K562 (cell line): ENCODE measurements around the gene HIVEP2.

Experiments
- GATA2 ChIP-seq: sonication (generic); formaldehyde crosslinking; IDR thresholded peaks from 2 replicates; pipeline ENCODE4 v1.4.0; 2020; ENCODE audit warnings: mild to moderate bottlenecking, missing genetic modification reagents
- MYNN ChIP-seq, 2 experiments: sonication (generic); formaldehyde crosslinking in 1 of 2; IDR thresholded peaks; 2 replicates each; pipeline versions ENCODE4 v1.5.0 to v1.6.1; 2016 to 2020; ENCODE audit warnings: antibody characterized with exemption in 1 of 2, missing genetic modification reagents in 1 of 2
- POLR2A ChIP-seq: fragments of 450-650 bp; conservative IDR thresholded peaks from 2 replicates; pipeline ENCODE4 v1.6.1; 2016
- POLR3A ChIP-seq: IDR thresholded peaks from 2 replicates; pipeline ENCODE4 v1.6.1; 2011; ENCODE audit warnings: borderline replicate concordance, mild to moderate bottlenecking, moderate library complexity; ENCODE audit not compliant: insufficient read length, insufficient read depth; ENCODE audit errors: extremely low read depth
- SMAD3 ChIP-seq: fragments of 450-650 bp; formaldehyde crosslinking; conservative IDR thresholded peaks from 2 replicates; pipeline ENCODE4 v1.4.0; 2020; ENCODE audit warnings: mild to moderate bottlenecking
- ZFP30 ChIP-seq: fragments of 250-450 bp; sonication (Bioruptor Pico); IDR thresholded peaks from 2 replicates; pipeline ENCODE4 v1.8.0; 2022; ENCODE audit warnings: moderate library complexity, mild to moderate bottlenecking, inconsistent platforms, borderline replicate concordance
- TF ChIP-seq, protein P1 (sequence below), 3 experiments: IDR thresholded peaks in 2 of 3; conservative IDR thresholded peaks in 1 of 3; 2 replicates each; pipeline ENCODE4 v1.5.1; 2011 to 2012; ENCODE audit warnings: low read length in 3 of 3, mild to moderate bottlenecking in 3 of 3, control low read depth in 2 of 3, improper control_type of control experiment in 1 of 3, inconsistent platforms in 1 of 3, low read depth in 1 of 3, mixed read lengths in 1 of 3, moderate library complexity in 1 of 3; ENCODE audit not compliant: insufficient read depth in 2 of 3
- TF ChIP-seq, protein P2 (sequence below), 2 experiments: IDR thresholded peaks; 2 replicates each; pipeline ENCODE4 v1.6.1; 2012; ENCODE audit warnings: improper control_type of control experiment in 2 of 2, low read depth in 2 of 2, low read length in 2 of 2, borderline replicate concordance in 1 of 2
- TF ChIP-seq, protein P3 (sequence below), 2 experiments: fragments of 450-650 bp; formaldehyde crosslinking in 1 of 2; IDR thresholded peaks; 2 replicates each; pipeline versions ENCODE4 v1.4.0 to v1.6.1; 2014 to 2020; ENCODE audit warnings: mild to moderate bottlenecking in 2 of 2, borderline replicate concordance in 1 of 2, low read depth in 1 of 2
- TF ChIP-seq, protein P4 (sequence below): sonication (generic); formaldehyde crosslinking; IDR thresholded peaks from 2 replicates; pipeline ENCODE4 v1.8.0; 2022; ENCODE audit warnings: mild to moderate bottlenecking, missing genetic modification reagents, borderline replicate concordance

DNA sequence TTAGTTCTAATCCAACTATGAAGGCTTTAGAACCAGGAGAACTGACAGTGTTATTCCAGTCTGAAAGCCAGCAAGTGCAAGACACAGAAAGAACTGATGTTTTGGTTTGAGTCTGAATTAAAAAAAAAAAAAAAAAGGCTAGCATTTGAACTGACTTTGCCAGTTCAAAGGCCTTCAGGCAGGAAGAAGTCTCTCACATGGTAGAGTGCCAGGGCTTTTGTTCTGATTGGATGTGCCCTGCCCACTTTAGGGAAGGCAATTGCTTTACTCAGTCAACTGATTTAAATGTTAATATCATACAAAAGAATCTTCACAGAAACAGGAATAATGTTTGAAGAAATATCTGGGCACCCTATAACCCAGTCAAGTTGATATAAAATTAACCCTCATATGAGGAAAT is 212.2 kb downstream of the HIVEP2 start:
- TF ChIP-seq, protein P1, sequence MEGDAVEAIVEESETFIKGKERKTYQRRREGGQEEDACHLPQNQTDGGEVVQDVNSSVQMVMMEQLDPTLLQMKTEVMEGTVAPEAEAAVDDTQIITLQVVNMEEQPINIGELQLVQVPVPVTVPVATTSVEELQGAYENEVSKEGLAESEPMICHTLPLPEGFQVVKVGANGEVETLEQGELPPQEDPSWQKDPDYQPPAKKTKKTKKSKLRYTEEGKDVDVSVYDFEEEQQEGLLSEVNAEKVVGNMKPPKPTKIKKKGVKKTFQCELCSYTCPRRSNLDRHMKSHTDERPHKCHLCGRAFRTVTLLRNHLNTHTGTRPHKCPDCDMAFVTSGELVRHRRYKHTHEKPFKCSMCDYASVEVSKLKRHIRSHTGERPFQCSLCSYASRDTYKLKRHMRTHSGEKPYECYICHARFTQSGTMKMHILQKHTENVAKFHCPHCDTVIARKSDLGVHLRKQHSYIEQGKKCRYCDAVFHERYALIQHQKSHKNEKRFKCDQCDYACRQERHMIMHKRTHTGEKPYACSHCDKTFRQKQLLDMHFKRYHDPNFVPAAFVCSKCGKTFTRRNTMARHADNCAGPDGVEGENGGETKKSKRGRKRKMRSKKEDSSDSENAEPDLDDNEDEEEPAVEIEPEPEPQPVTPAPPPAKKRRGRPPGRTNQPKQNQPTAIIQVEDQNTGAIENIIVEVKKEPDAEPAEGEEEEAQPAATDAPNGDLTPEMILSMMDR (IDR thresholded peaks at IDR 0.05 in 2 of 3, conservative IDR thresholded peaks at IDR 0.05 in 1 of 3; ENCODE audit: insufficient read depth in 2 of 3, low read depth in 1 of 3, low read length in 3 of 3): no peak
- TF ChIP-seq, protein P2, sequence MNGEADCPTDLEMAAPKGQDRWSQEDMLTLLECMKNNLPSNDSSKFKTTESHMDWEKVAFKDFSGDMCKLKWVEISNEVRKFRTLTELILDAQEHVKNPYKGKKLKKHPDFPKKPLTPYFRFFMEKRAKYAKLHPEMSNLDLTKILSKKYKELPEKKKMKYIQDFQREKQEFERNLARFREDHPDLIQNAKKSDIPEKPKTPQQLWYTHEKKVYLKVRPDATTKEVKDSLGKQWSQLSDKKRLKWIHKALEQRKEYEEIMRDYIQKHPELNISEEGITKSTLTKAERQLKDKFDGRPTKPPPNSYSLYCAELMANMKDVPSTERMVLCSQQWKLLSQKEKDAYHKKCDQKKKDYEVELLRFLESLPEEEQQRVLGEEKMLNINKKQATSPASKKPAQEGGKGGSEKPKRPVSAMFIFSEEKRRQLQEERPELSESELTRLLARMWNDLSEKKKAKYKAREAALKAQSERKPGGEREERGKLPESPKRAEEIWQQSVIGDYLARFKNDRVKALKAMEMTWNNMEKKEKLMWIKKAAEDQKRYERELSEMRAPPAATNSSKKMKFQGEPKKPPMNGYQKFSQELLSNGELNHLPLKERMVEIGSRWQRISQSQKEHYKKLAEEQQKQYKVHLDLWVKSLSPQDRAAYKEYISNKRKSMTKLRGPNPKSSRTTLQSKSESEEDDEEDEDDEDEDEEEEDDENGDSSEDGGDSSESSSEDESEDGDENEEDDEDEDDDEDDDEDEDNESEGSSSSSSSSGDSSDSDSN (IDR thresholded peaks at IDR 0.05; ENCODE audit: borderline replicate concordance in 1 of 2, low read depth in 2 of 2, low read length in 2 of 2): no peak
- TF ChIP-seq, protein P3, sequence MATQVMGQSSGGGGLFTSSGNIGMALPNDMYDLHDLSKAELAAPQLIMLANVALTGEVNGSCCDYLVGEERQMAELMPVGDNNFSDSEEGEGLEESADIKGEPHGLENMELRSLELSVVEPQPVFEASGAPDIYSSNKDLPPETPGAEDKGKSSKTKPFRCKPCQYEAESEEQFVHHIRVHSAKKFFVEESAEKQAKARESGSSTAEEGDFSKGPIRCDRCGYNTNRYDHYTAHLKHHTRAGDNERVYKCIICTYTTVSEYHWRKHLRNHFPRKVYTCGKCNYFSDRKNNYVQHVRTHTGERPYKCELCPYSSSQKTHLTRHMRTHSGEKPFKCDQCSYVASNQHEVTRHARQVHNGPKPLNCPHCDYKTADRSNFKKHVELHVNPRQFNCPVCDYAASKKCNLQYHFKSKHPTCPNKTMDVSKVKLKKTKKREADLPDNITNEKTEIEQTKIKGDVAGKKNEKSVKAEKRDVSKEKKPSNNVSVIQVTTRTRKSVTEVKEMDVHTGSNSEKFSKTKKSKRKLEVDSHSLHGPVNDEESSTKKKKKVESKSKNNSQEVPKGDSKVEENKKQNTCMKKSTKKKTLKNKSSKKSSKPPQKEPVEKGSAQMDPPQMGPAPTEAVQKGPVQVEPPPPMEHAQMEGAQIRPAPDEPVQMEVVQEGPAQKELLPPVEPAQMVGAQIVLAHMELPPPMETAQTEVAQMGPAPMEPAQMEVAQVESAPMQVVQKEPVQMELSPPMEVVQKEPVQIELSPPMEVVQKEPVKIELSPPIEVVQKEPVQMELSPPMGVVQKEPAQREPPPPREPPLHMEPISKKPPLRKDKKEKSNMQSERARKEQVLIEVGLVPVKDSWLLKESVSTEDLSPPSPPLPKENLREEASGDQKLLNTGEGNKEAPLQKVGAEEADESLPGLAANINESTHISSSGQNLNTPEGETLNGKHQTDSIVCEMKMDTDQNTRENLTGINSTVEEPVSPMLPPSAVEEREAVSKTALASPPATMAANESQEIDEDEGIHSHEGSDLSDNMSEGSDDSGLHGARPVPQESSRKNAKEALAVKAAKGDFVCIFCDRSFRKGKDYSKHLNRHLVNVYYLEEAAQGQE (IDR thresholded peaks at IDR 0.05; ENCODE audit: borderline replicate concordance): no peak
- TF ChIP-seq, protein P3 (CRISPR knock-in tag; IDR thresholded peaks at IDR 0.05; ENCODE audit: low read depth): no peak
- TF ChIP-seq ZFP30 (CRISPR knock-in tag) (no peak), MYNN (IDR thresholded peaks at IDR 0.05) (no peak), MYNN (CRISPR knock-in tag; IDR thresholded peaks at IDR 0.05) (no peak), SMAD3 (CRISPR knock-in tag) (no peak), GATA2 (CRISPR knock-in tag) (no peak), POLR2A (no peak), POLR3A (no peak)
- TF ChIP-seq, protein P4, sequence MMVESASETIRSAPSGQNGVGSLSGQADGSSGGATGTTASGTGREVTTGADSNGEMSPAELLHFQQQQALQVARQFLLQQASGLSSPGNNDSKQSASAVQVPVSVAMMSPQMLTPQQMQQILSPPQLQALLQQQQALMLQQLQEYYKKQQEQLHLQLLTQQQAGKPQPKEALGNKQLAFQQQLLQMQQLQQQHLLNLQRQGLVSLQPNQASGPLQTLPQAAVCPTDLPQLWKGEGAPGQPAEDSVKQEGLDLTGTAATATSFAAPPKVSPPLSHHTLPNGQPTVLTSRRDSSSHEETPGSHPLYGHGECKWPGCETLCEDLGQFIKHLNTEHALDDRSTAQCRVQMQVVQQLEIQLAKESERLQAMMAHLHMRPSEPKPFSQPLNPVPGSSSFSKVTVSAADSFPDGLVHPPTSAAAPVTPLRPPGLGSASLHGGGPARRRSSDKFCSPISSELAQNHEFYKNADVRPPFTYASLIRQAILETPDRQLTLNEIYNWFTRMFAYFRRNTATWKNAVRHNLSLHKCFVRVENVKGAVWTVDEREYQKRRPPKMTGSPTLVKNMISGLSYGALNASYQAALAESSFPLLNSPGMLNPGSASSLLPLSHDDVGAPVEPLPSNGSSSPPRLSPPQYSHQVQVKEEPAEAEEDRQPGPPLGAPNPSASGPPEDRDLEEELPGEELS: no peak
